ENCODE results near the gene CES3. TPM values are rescaled to one million over a fixed set of nuclear protein-coding genes. Genes with fewer than 3 reads are reported as not detected.

Gene CES3
- total RNA-seq, 1 experiment from 2014 or later: 0.64 TPM

- DNase-seq: no peak
- TF ChIP-seq CTCF (IDR thresholded peaks at IDR 0.05; ENCODE audit: unreplicated experiment): no peak
- Mint-ChIP-seq H3K36me3 (ENCODE audit: insufficient read depth, unreplicated experiment) (no peaks in the 10 kb centered on the region), H3K27me3 (ENCODE audit: unreplicated experiment) (peaks cover 38% of the 10 kb centered on the region), H3K4me3 (ENCODE audit: low read depth, unreplicated experiment) (no peak overlapping the region), H3K9me3 (ENCODE audit: low read depth, unreplicated experiment) (no peaks in the 10 kb centered on the region), H3K4me1 (ENCODE audit: low read depth, unreplicated experiment) (no peaks in the 10 kb centered on the region), H3K27ac (ENCODE audit: unreplicated experiment) (no peak overlapping the region)
- intact Hi-C loops (cut with micrococcal nuclease; ENCODE audit: unreplicated experiment): no loop called here
- BruUV-seq (replicated peaks): no TSS peak
- CTCF ChIA-PET: interaction anchor here (0.6 to 1.0 kb wide), 3 partner anchors 18 to 100 kb away, joined by 3 read pairs; no protein-coding TSS in a partner anchor
Measured at GRCh38 chr16:66918355-66918754, 42.7 kb upstream of the CES3 start.

DNA sequence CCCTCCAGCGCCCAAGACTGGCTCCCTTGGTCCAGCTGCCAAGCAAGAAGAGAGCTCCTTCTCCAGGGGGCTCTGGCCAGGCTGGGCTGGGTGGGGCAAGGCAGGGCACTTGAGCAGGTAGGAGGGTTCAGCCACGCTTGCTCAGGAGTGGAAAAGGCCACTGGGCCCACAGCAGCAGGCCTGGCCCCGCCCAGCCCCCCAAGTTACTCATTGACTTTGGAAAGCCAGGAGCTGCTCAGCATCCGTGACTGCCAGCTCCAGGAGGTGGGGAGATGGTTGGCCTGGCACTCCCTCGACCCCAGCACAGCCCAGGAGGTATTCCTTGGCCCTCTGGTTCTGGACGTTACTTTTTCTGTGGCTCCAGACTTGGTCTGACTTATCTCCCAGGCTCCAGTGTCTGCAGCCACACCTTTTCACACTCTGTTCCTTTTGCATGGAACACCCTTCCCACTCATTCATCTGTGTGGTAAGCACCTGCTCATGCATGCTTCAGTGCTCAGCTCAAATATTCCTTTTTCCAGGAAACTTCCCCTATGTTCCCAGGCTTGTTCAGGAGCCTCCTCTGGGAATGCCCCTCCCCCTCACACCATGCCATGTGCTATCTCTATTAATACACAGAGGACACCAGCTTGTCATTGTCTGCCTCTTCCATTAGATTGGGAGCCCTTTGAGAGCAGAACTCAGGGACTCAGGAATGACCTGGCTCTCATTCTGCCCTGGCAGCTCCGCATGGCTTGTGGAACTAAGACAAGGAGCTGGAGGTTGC lies 42.1 kb upstream of the CES3 start, which contains the start of gene CDH16:
Gene CDH16, minus strand, starts transcription at position 83 of the 766 bp plus-strand sequence. CDS start 820 bp downstream, outside the sequence.
- TF ChIP-seq CTCF (IDR thresholded peaks at IDR 0.05; ENCODE audit: unreplicated experiment): no peak
- peaks cover 42% of the 10 kb centered on the region for H3K27me3 Mint-ChIP-seq (ENCODE audit: unreplicated experiment)
- CTCF ChIA-PET: interaction anchor here (0.6 to 1.3 kb wide), 4 partner anchors 10 to 99 kb away, joined by 3 read pairs; no protein-coding TSS in a partner anchor
- H3K27ac Mint-ChIP-seq (ENCODE audit: unreplicated experiment): no peak within 1 kb of the TSS
- H3K36me3 Mint-ChIP-seq (ENCODE audit: insufficient read depth, unreplicated experiment): no peaks in the 10 kb centered on the region
- no peaks in the 10 kb centered on the region for H3K4me1 Mint-ChIP-seq (ENCODE audit: low read depth, unreplicated experiment)
- no TSS peak for BruUV-seq (replicated peaks)
- no peak within 1 kb of the TSS for H3K4me3 Mint-ChIP-seq (ENCODE audit: low read depth, unreplicated experiment)
- intact Hi-C loops (cut with micrococcal nuclease; ENCODE audit: unreplicated experiment): no loop called here
- no peak for DNase-seq
- H3K9me3 Mint-ChIP-seq (ENCODE audit: low read depth, unreplicated experiment): no peaks in the 10 kb centered on the region

GRCh38 chr16:66919569-66920298 lies 41.3 kb upstream of the CES3 start:
- no peaks in the 10 kb centered on the region for H3K9me3 Mint-ChIP-seq (ENCODE audit: low read depth, unreplicated experiment)
- peaks cover 42% of the 10 kb centered on the region for H3K27me3 Mint-ChIP-seq (ENCODE audit: unreplicated experiment)
- BruUV-seq (replicated peaks): no TSS peak
- no peak for DNase-seq
- no peak for TF ChIP-seq CTCF (IDR thresholded peaks at IDR 0.05; ENCODE audit: unreplicated experiment)
- H3K4me1 Mint-ChIP-seq (ENCODE audit: low read depth, unreplicated experiment): no peaks in the 10 kb centered on the region
- no peak overlapping the region for H3K27ac Mint-ChIP-seq (ENCODE audit: unreplicated experiment)
- intact Hi-C loops (cut with micrococcal nuclease; ENCODE audit: unreplicated experiment): no loop called here
- CTCF ChIA-PET: interaction anchor here (1.3 kb wide), 1 partner anchor 9 kb away, joined by 3 read pairs; no protein-coding TSS in a partner anchor
- no peaks in the 10 kb centered on the region for H3K36me3 Mint-ChIP-seq (ENCODE audit: insufficient read depth, unreplicated experiment)
- H3K4me3 Mint-ChIP-seq (ENCODE audit: low read depth, unreplicated experiment): no peak overlapping the region

- peaks cover 3% of the 10 kb centered on the region for H3K36me3 Mint-ChIP-seq (ENCODE audit: insufficient read depth, unreplicated experiment)
- DNase-seq: no peak
- BruUV-seq (replicated peaks): no TSS peak
- CTCF ChIA-PET: no interaction called here
- no peak overlapping the region for H3K27ac Mint-ChIP-seq (ENCODE audit: unreplicated experiment)
- H3K4me1 Mint-ChIP-seq (ENCODE audit: low read depth, unreplicated experiment): peaks cover 1% of the 10 kb centered on the region
- no peak overlapping the region for H3K4me3 Mint-ChIP-seq (ENCODE audit: low read depth, unreplicated experiment)
- peaks cover 42% of the 10 kb centered on the region for H3K27me3 Mint-ChIP-seq (ENCODE audit: unreplicated experiment)
- TF ChIP-seq CTCF (IDR thresholded peaks at IDR 0.05; ENCODE audit: unreplicated experiment): no peak
- intact Hi-C loops (cut with micrococcal nuclease; ENCODE audit: unreplicated experiment): no loop called here
- no peaks in the 10 kb centered on the region for H3K9me3 Mint-ChIP-seq (ENCODE audit: low read depth, unreplicated experiment)
Measured at GRCh38 chr16:66920299-66920590, 40.8 kb upstream of the CES3 start.
